NCI-H2227 treated with DMSO at 0.1 percent for 48 hours (cell line): ENCODE measurements around the gene CLSTN1.
"Not testable (repeated sequence)": the region's sequence is repeated elsewhere in the genome, so short reads cannot be mapped to it uniquely, and the experiment has no call there.

Experiments
- DNase-seq: peaks from one replicate; lab custom pipeline; 2025; lab: John Stamatoyannopoulos, UW

The CLSTN1 gene

DNA sequence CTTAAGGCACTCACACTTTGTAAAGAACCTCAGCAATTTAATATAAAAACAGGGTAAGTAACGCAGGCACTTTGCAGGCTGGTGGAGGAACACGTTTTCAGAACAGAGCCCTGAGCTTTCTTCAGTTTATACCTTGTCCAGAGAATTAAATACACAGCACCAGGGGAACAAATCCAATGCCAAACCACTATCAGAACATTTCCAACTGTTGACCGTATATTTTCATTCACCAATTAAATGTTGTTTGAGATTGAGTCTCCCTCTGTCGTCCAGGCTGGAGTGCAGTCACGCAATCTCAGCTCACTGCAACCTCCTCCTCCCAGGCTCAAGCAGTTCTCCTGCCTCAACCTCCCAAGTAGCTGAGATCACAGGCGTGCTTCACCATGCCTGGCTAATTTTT lies 29.7 kb downstream of the CLSTN1 start:
- DNase-seq: no peak

DNA sequence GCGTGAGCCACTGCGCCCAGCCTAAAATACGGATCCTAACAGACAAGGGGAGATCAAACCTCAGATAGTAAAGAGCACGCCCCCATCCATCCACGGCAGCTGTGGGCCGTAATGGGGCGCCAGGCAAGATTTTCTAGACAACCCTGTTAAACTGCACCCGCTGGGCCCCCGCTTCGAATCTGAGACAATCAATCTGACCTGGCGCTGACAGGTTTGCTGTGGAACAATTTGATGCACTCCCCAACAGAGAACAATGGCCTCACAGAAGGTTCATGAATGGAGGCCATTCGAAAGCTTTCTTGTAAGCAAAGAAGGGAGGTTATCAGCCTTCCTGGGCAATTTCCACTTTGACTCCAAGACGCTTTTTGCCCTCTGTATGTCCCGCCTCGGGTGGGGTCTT lies 30.5 kb downstream of the CLSTN1 start:
- peak; percentile 6 for DNase-seq

DNA sequence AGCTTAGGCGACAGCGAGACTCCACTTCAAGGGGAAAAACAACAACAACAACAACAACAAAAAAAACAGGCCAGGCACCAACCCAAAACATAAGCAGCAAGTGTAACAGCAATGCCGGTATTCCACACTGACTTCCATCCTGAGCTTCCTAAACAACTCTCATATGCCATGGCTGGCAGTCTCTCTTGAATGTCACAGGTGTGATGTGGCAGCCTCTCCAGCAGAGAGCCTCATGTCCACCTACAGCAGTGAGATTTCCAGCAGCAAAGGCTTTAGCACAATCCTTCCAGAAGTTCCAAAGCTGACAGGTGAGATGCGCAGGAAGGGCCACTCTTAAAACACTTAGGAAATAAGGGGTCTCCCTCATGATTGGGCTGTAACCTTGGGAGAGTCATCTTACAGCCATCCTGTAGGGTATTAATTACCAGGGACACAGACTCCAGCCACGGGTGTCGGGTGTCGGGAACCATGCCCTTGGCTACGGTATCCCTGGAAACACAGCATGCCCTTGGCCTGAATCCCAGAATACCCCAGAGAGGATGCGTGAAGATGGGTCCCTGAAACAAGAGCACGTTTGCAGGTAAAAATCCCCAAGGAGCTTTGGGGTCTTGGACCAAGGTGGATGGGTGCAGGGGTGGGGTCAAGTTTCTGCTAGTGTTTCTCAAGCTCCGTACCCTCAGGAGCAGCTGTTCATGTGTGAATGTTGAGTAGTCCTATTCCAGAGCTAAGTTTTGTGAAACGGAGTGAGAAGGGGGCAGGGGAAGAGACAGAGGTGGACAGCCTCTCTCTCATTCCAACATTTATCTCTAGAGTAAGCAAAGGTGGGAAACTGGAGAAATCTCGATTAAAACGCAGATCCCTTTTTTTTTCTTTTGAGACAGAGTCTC lies 31.4 kb downstream of the CLSTN1 start:
- peak; percentile 25 for DNase-seq

DNA sequence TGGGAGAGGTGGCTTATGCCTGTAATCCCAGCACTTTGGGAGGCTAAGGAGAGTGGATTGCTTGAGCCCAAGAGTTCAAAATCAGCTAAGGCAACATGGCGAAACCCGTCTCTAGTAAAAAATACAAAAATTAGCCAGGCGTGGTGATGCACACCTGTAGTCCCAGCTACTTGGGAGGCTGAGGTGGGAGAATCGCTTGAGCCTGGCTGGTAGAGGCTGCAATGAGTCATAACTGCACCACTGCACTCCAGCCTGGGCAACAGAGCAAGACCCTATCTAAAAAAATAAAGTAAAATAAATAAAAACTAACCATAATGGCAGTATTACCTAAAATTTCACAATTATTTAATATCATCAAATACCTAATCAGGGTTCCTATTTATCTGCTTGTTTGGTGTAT lies 34.1 kb downstream of the CLSTN1 start:
- DNase-seq: not testable (repeated sequence)

DNA sequence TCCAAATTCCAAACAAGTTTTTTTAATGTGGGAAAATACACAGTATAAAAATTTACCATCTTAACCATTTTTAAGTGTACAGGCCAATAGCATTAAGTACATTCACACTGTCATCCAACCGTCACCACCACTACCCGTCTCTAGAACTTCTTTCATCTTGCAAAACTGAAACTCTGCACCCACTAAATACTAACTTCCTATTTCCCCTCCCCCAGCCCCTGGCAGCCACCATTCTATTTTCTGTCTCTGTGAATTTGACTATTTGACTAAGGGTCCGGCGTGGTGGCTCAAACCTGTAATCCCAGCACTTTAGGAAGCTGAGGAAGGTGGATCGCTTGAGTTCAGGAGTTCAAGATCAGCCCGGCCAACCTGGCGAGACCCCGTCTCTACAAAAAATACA lies 36.1 kb downstream of the CLSTN1 start:
- DNase-seq: no peak

DNA sequence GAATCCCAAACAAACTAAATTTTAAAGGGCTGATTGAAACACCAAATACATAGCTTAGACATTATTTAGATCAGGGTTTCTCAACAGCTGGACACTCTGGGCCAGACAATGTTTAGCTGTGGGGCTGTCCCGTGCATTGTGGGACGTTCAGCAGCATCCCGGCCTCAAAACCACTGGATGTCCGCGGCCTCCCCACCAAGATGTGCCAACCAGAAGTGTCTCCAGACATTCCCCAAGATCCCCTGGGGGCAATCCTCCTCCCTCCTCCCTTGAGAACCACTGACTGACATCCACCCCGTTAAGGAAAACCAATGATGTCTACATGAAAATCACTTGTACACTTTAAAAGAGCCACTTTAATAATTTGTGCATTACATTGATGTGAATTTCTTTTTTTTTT lies 38.4 kb downstream of the CLSTN1 start:
- DNase-seq: no peak

DNA sequence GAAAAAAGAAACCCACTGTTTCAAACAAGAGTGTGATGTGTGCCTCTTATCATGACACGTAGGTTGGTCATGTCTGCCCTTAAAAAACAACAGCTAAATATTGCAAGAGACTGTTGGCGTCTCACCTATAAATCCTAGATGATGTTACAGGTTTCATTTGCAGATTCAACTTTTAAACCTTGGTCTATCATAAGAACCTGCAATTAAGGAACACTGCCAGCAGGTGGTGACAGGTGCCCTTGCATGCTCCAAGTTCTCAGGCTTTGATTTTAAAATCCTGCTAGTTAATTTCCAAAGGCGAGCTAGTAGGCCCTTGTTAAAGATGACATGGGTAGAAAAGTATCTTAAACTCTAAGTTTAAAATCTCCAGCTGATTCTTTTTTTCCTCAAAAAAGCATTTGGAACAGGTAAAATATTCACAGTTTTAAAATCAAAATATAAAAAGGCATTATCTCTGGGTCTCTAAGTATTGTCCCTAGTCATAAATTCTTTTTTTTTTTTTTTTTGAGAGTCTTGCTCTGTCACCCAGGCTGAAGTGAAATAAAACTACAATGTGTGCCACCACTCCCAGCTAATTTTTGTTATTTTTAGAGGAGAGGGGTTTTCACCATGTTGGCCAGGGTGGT lies 39.1 kb downstream of the CLSTN1 start:
- DNase-seq: peak; percentile 12

DNA sequence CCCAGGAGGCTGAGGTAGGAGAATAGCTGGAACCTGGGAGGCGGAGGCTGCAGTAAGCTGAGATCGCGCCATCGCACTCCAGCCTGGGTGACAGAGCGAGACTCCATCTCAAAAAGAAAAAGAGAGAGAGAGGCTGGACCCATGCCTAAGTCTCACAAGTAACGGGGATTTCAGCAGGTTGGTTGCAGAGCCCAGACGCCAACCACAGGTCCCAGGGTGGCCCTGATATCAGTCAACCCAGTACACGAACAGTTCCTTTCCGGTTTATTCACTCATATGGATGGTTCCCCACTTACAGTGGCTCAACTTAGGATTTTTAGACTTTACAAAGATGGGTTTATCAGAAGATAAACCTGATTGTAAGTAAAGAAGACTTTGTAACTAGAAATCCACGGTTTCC lies 40.9 kb downstream of the CLSTN1 start:
- DNase-seq: no peak

GRCh38 chr1:9782116-9782751 lies 41.5 kb downstream of the CLSTN1 start:
- DNase-seq: no peak

GRCh38 chr1:9780554-9781110 lies 43.1 kb downstream of the CLSTN1 start:
- DNase-seq: no peak

DNA sequence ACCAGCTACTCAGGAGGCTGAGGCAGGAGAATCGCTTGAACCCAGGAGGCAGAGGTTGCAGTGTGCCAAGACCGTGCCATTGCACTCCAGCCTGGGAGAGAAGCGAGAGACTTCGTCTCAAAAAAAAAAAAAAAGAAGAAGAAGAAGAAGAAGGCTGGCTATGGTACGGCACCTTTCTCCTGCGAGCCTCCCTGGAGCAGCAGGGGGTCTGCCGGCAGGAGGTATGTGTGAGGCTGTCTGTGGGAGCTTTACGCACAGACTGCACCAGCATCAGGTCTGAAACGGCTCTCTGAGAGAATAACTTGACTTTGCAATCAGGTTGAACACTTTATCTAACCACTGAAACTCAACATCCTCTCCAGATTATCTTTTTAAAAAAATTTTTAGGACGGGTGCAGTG lies 44.9 kb downstream of the CLSTN1 start:
- no peak for DNase-seq

DNA sequence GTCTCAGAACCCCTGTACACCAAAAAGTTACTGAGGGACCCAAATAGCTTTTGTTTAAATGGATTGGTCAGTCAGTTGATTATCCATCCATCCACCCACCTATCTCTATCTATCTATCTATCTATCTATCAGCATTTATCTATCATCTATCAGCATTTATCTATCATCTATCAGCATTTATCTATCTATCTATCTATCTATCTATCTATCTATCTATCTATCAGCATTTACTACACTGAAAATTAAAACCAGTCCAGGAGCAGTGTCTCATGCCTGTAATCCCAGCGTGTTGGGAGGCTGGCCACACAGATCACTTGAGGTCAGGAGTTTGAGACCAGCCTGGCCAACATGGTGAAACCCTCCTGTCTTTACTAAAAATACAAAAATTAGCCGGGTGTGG lies 47.1 kb downstream of the CLSTN1 start:
- no peak for DNase-seq

DNA sequence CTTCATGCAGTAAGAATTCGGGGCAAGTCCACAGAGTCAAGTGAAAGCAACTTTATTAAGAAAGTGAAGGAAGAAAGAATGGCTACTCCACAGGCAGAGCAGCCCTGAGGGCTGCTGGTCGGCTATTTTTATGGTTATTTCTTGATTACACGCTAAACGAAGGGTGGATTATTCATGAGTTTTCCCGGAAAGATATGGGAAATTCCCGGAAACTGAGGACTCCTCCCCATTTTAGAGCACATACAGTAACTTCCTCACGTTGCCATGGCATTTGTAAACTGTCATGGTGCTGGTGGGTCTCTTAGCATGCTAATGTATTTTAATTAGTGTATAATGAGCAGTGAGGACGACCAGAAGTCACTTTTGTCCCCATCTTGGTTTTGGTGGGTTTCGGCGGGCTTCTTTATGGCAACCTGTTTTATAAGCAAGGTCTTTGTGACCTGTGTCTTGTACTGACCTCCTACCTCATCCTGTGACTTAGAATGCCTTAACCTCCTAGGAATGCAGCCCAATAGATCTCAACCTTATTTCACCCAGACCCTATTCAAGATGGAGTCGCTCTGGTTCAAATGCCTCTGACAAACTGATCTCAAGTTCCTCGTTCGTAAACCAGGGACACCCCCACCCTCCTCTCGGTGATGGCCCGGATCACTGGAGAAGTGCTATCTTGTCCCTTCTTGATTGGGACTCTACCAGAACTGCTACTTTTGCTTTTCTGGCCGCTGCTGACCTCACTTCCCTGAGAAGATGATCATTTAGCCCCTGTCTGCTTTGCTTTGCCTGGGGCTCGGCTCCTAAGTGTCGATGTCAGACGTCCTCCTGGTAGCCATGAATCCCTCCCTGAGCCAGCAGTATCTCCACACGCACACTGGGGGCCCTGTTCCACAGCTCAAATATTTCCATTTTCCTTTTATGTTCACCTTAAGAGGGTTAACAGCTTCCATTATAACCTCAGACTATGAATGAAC lies 48.8 kb downstream of the CLSTN1 start:
- DNase-seq: no peak

DNA sequence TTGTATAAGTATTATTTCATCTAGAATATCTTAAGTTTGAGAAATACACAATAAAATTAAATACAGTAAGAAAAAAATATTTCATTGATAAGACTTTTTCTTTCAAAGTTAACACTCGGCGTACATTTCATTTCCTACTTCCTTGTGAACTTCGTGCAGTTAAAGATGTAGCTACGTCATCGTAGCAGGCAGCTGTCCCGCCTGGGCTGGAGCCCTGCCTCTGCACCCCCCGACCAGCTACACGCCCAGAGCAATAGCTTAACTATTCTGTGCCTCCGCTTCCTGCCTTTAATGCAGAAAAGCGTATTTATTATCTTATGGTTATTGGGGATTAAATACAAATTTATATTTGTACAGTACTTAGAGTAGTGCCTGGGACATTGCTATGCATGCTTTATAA lies 53.5 kb downstream of the CLSTN1 start:
- no peak for DNase-seq

GRCh38 chr1:9768983-9769382 lies 54.8 kb downstream of the CLSTN1 start:
- DNase-seq: no peak

- DNase-seq: no peak
Measured at GRCh38 chr1:9767964-9768668, 55.6 kb downstream of the CLSTN1 start.

- no peak for DNase-seq
Measured at GRCh38 chr1:9766759-9767442, 56.9 kb downstream of the CLSTN1 start.

DNA sequence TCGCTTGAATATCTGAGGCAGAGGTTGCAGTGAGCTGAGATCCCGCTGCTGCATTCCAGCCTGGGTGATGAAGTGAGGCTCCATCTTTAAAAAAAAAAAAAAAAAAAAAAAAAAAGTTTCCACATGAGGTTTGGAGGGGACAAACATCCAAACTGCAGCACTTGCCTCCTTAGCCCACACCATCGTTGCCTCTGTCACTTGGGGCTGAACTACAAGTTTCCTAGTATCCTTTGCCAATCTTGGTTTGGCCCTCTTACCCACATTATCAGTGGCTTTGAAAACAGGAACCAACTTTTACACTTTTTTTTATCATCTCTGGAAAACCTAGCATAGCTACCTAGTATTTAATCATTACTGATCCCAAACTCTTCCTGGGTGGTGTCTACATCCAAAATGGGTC lies 59.2 kb downstream of the CLSTN1 start:
- DNase-seq: no peak

DNA sequence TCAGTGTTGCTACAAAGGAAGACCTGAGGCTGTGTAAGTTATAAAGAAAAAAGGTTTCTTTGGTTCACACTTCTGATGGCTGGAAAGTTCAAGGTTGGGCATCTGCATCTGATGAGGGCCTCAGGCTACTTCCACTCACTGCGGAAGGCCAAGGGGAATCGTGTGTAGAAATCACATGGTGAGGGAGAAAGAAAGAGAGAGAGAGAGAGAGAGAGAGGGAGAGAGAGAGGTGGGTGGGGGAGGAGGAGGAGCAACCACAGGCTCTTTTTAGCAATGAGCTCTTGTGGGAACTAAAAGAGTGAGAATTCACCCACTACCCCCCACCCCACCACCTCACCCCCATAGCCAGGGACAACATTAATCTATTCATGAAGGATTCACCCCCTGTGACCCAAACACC lies 59.9 kb downstream of the CLSTN1 start:
- no peak for DNase-seq

- DNase-seq: not testable (repeated sequence)
Measured at GRCh38 chr1:9762446-9762845, 61.3 kb downstream of the CLSTN1 start.
